C4-2B (cell line): ENCODE data around the gene KDM6B.

Source experiments
- H3K27ac ChIP-seq: fragments of 450-650 bp; 2 replicates; pipeline ENCODE4 v1.5.1; 2017
- CTCF ChIP-seq: fragments of 450-650 bp; conservative IDR thresholded peaks from 2 replicates; pipeline ENCODE4 v1.5.1; 2017; ENCODE audit warnings: mild to moderate bottlenecking
- ZFX ChIP-seq: fragments of 450-650 bp; IDR thresholded peaks from 2 replicates; pipeline ENCODE4 v1.6.1; 2017

The KDM6B gene

GRCh38 chr17:7833011-7833794, 814 bp upstream of the KDM6B start:
- TF ChIP-seq ZFX (no peak), CTCF (no peak)
- H3K27ac ChIP-seq = peak overlapping the region; percentile 100

GRCh38 chr17:7834542-7834956, 532 bp downstream of the KDM6B start:
- TF ChIP-seq CTCF (no peak), ZFX (no peak)
- peak overlapping the region; percentile 100 for H3K27ac ChIP-seq

GRCh38 chr17:7834957-7835813, 1.2 kb downstream of the KDM6B start:
- peak overlapping the region; percentile 100 for H3K27ac ChIP-seq
- TF ChIP-seq CTCF (peak; percentile 88), ZFX (no peak)

- TF ChIP-seq ZFX (peak; percentile 38; the same call in 1 of the 2 replicates), CTCF (no peak)
- H3K27ac ChIP-seq = peak overlapping the region; percentile 100
These were observed 2.0 kb downstream of the KDM6B start for GRCh38 chr17:7835814-7836595.

- TF ChIP-seq CTCF = no peak
- TF ChIP-seq ZFX = no peak
- H3K27ac ChIP-seq = peak overlapping the region; percentile 100
These were observed 2.8 kb downstream of the KDM6B start for GRCh38 chr17:7836596-7837407.

- peak overlapping the region; percentile 100 for H3K27ac ChIP-seq
- no peak for TF ChIP-seq ZFX
- no peak for TF ChIP-seq CTCF
These were observed 3.5 kb downstream of the KDM6B start for GRCh38 chr17:7837408-7838088.
